SK-N-MC (cell line): ENCODE results near the gene NCOA3.

Experiments
- EZH2 ChIP-seq: fragments of 200-600 bp; sonication (generic); IDR thresholded peaks from one replicate; pipeline ENCODE4 v1.6.1; 2017; ENCODE audit warnings: antibody characterized with exemption
- POLR2AphosphoS5 ChIP-seq: IDR thresholded peaks from 2 replicates; pipeline ENCODE4 v1.6.1; 2012; ENCODE audit warnings: mild to moderate bottlenecking, low read depth, low read length, borderline replicate concordance

DNA sequence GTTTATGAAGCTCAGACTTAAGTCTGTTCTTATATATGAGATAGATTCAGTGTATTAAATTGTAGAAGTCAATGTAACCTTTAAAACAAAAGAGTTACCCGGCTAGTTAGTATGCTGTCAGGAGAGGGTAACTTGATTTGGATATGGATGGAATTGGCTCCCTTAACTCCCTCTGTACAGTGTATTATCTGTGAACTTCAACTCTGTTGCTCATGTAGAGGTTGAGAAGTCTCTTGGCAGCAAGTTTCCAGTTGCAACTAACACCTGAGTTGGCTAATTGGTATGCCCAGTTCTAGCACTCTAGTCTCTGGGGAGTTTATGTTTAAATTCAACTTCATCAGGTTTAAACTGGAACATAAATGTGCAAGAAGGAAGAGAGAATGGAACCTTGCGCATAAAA is 111.0 kb downstream of the NCOA3 start:
- TF ChIP-seq POLR2AphosphoS5 (no peak), EZH2 (no peak)
